ENCODE results near the gene ZNF235.
"Not testable (repeated sequence)": the region's sequence is repeated elsewhere in the genome, so short reads cannot be mapped to it uniquely, and the experiment has no call there.

The ZNF235 gene

DNA sequence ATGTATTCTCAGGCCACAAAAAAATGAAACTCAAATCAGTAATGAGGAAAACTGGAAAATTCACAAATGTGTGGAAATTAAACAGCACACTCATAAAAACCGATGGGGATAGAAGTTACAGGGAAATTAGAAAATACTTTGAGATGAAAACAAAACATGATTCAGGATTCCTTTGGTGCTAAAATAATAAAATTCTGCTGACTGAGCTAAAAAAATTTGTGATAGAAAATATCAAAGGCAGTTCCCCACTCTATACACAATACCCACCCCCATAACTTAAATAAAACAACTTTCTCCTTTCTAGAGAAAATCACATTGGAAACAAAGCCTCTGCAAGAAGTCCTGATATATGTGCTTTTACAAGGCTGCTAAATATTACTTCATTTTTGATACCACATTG, 46.7 kb downstream of the ZNF235 start:
- no peaks in the 10 kb centered on the region for H3K36me3 ChIP-seq (ENCODE audit: control insufficient read depth, insufficient read depth, low read length)
- 100% methylated on average over 1 of the region's 1 CpG; no CpG with 5 or more reads in 1 of the 2 experiments for WGBS, 2 experiments (ENCODE audit: insufficient coverage in 2 of 2)
- H3K9me3 ChIP-seq (ENCODE audit: control insufficient read depth, low read length), result peaks cover 37% of the 10 kb centered on the region
- no peak overlapping the region for H3K27ac ChIP-seq (ENCODE audit: low read depth, low read length, severe bottlenecking)
- no peak overlapping the region for H3K4me3 ChIP-seq (ENCODE audit: extremely low read depth, insufficient read depth, low read length, poor library complexity, severe bottlenecking)
- H3K4me1 ChIP-seq (ENCODE audit: control insufficient read depth, insufficient read depth, low read length, poor library complexity, severe bottlenecking), result no peaks in the 10 kb centered on the region

DNA sequence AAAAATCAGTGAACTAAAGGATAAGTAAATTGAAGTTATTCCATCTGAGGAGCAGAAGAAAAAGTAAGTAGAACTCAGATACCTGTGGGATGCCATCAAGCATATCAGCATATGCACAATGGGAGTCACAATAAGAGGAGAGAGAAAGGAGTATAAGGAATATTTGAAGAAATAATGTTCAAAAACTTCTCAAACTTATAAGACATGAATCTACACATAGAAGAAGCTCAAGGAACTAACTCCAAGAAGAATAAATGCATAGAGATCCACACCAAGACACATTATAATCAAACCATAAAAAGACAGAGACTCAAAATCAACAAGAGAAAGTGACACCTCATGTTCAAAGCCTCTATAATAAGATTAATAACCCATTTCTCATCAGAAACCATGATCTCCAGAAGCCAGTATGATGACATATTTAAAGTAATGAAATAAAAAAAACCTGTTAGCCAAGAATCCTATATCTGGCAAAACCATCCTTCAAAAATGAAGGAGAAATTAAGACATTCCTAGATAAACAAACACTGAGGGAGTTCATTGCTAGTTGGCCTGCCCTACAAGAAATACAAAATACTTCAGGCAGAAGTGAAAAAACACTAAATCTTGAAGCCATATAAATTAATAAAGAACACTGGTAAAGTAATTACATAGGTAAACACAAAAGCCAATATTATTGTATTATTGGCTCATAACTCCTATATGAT, 49.0 kb downstream of the ZNF235 start:
- Histone ChIP-seq H3K27ac (ENCODE audit: low read depth, low read length, severe bottlenecking) (no peak overlapping the region), H3K9me3 (ENCODE audit: control insufficient read depth, low read length) (peaks cover 41% of the 10 kb centered on the region), H3K4me1 (ENCODE audit: control insufficient read depth, insufficient read depth, low read length, poor library complexity, severe bottlenecking) (no peaks in the 10 kb centered on the region), H3K4me3 (ENCODE audit: extremely low read depth, insufficient read depth, low read length, poor library complexity, severe bottlenecking) (no peak overlapping the region), H3K36me3 (ENCODE audit: control insufficient read depth, insufficient read depth, low read length) (no peaks in the 10 kb centered on the region)

- Histone ChIP-seq H3K9me3 (ENCODE audit: control insufficient read depth, low read length) (peaks cover 52% of the 10 kb centered on the region), H3K4me3 (ENCODE audit: extremely low read depth, insufficient read depth, low read length, poor library complexity, severe bottlenecking) (no peak overlapping the region), H3K27ac (ENCODE audit: low read depth, low read length, severe bottlenecking) (no peak overlapping the region), H3K4me1 (ENCODE audit: control insufficient read depth, insufficient read depth, low read length, poor library complexity, severe bottlenecking) (no peaks in the 10 kb centered on the region), H3K36me3 (ENCODE audit: control insufficient read depth, insufficient read depth, low read length) (no peaks in the 10 kb centered on the region)
- WGBS, 2 experiments (ENCODE audit: insufficient coverage in 2 of 2), result 100% methylated on average over 1 of the region's 2 CpGs
Measured at GRCh38 chr19:44254496-44254895, 50.3 kb downstream of the ZNF235 start.

DNA sequence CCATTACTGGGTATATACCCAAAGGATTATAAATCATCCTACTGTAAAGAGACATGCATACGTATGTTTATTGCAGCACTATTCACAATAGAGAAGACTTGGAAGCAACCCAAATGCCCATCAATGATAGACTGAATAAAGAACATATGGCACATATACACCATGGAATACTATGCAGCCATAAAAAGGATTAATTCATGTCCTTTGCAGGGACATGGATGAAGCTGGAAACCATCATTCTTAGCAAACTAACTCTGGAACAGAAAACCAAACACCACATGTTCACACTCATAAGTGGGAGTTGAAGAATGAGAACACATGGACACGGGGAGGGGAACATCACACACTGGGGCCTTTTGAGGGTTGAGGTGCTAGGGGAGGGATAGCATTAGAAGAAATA, 51.4 kb downstream of the ZNF235 start:
- H3K9me3 ChIP-seq (ENCODE audit: control insufficient read depth, low read length), result peaks cover 48% of the 10 kb centered on the region
- H3K27ac ChIP-seq (ENCODE audit: low read depth, low read length, severe bottlenecking); H3K36me3 ChIP-seq (ENCODE audit: control insufficient read depth, insufficient read depth, low read length); H3K4me3 ChIP-seq (ENCODE audit: extremely low read depth, insufficient read depth, low read length, poor library complexity, severe bottlenecking); H3K4me1 ChIP-seq (ENCODE audit: control insufficient read depth, insufficient read depth, low read length, poor library complexity, severe bottlenecking): not testable (repeated sequence)
- WGBS, 2 experiments (ENCODE audit: insufficient coverage in 2 of 2), result 100% methylated on average over 1 of the region's 2 CpGs; no CpG with 5 or more reads in 1 of the 2 experiments

DNA sequence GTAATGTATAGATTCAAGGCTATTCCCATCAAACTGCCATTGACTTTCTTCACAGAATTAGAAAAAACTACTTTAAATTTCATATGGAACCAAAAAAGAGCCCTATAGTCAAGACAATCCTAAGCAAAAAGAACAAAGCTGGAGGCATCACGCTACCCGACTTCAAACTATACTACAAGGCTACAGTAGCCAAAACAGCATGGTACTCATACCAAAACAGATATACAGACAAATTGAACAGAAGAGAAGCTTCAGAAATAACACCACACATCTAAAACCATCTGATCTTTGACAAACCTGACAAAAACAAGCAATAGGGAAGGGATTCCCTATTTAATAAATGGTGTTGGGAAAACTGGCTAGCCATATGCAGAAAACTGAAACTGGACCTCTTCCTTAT, 52.5 kb downstream of the ZNF235 start:
- not testable (repeated sequence) for H3K4me3 ChIP-seq (ENCODE audit: extremely low read depth, insufficient read depth, low read length, poor library complexity, severe bottlenecking); H3K36me3 ChIP-seq (ENCODE audit: control insufficient read depth, insufficient read depth, low read length); H3K4me1 ChIP-seq (ENCODE audit: control insufficient read depth, insufficient read depth, low read length, poor library complexity, severe bottlenecking); H3K27ac ChIP-seq (ENCODE audit: low read depth, low read length, severe bottlenecking)
- H3K9me3 ChIP-seq (ENCODE audit: control insufficient read depth, low read length), result peaks cover 44% of the 10 kb centered on the region
- WGBS, 2 experiments (ENCODE audit: insufficient coverage in 2 of 2), result 92 to 100% methylated on average over 2 of the region's 2 CpGs

DNA sequence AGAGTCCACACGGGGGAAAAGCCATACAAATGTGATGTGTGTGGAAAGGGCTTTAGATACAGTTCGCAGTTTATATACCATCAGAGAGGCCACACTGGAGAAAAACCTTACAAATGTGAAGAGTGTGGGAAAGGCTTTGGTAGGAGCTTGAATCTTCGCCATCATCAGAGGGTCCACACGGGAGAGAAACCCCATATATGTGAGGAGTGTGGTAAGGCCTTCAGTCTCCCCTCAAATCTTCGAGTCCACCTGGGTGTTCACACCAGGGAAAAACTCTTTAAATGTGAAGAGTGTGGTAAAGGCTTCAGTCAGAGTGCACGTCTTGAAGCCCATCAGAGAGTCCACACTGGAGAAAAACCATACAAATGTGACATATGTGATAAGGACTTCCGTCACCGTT, 68.4 kb downstream of the ZNF235 start:
- H3K36me3 ChIP-seq (ENCODE audit: control insufficient read depth, insufficient read depth, low read length), result peaks cover 56% of the 10 kb centered on the region
- no peaks in the 10 kb centered on the region for H3K9me3 ChIP-seq (ENCODE audit: control insufficient read depth, low read length)
- whole genome bisulfite sequencing, 2 experiments (ENCODE audit: insufficient coverage in 2 of 2), result 97 to 100% methylated on average over 5 to 7 of the region's 8 CpGs
- no peak overlapping the region for H3K27ac ChIP-seq (ENCODE audit: low read depth, low read length, severe bottlenecking)
- H3K4me1 ChIP-seq (ENCODE audit: control insufficient read depth, insufficient read depth, low read length, poor library complexity, severe bottlenecking), result no peaks in the 10 kb centered on the region
- no peak overlapping the region for H3K4me3 ChIP-seq (ENCODE audit: extremely low read depth, insufficient read depth, low read length, poor library complexity, severe bottlenecking)

Data from mesodermal cell (in vitro differentiated cells).